Transverse colon (tissue), 3 donors: ENCODE measurements around the gene KCNK7.

ENCODE experiments used
- EP300 ChIP-seq: sonication (generic); formaldehyde crosslinking; IDR thresholded peaks from one replicate; pipeline ENCODE4 v1.6.1; 2017; ENCODE audit warnings: antibody characterized with exemption, low read depth
- TF ChIP-seq, protein P1 (sequence below), 5 experiments: fragments of 200-600 bp in 3 of 5; fragments of 450-650 bp in 2 of 5; sonication (generic) in 3 of 5; IDR thresholded peaks; 1 replicate in 2 of 5; 2 replicates in 3 of 5; pipeline ENCODE4 v1.5.1; 2016 to 2017; ENCODE audit warnings: antibody characterized with exemption in 5 of 5, inconsistent platforms in 3 of 5, mild to moderate bottlenecking in 2 of 5, moderate library complexity in 1 of 5

DNA sequence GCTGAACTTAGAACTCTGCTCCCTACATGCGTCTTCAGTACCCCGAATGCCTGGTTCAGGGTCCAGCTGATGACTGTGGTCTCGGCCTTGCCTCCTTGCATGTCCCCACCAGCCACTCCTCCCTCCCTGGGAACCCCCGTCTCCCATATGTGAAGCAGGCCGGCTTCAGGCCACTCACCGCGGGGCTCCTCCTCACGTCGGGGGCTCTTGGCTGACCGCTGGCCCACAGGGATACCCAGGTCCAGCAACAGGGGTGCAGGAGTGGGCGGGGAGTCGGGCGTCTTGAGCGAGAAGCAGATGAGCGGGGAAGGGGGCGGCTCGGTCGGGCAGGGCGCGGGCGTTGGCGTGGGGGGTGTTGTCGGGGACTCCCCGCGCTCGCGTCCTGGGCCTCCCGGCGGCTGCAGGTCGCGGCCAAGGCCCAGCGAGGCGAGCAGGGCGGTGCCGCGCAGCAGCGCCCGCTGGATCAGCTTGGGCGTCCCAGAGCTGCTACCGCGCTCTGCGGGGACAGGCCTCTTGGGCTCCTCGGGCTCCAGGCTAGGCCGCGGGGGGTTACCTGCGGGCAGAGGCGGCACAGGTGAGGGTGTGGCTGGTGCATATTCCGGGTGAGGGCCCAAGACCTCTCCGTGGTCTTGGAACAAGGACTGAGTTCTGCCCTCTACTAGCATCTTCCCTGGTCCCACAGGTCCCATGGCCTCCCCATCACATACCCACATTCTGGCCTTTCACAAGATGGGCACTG lies 3.8 kb upstream of the KCNK7 start:
- TF ChIP-seq EP300: no peak
- TF ChIP-seq, protein P1, sequence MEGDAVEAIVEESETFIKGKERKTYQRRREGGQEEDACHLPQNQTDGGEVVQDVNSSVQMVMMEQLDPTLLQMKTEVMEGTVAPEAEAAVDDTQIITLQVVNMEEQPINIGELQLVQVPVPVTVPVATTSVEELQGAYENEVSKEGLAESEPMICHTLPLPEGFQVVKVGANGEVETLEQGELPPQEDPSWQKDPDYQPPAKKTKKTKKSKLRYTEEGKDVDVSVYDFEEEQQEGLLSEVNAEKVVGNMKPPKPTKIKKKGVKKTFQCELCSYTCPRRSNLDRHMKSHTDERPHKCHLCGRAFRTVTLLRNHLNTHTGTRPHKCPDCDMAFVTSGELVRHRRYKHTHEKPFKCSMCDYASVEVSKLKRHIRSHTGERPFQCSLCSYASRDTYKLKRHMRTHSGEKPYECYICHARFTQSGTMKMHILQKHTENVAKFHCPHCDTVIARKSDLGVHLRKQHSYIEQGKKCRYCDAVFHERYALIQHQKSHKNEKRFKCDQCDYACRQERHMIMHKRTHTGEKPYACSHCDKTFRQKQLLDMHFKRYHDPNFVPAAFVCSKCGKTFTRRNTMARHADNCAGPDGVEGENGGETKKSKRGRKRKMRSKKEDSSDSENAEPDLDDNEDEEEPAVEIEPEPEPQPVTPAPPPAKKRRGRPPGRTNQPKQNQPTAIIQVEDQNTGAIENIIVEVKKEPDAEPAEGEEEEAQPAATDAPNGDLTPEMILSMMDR (IDR thresholded peaks at IDR 0.05): no peak
